Measurements from ENCODE around the gene RAP1GAP. TPM values are rescaled to one million over a fixed set of nuclear protein-coding genes. Genes with fewer than 3 reads are reported as not detected.
A peak's percentile ranks its signal among the peaks of the same experiment; 100 is the strongest.
"Not testable (repeated sequence)": the region's sequence is repeated elsewhere in the genome, so short reads cannot be mapped to it uniquely, and the experiment has no call there.

RAP1GAP gene
- total and polyA plus RNA-seq, 4 donors: 17.1 to 103 (median 66.7) TPM

DNA sequence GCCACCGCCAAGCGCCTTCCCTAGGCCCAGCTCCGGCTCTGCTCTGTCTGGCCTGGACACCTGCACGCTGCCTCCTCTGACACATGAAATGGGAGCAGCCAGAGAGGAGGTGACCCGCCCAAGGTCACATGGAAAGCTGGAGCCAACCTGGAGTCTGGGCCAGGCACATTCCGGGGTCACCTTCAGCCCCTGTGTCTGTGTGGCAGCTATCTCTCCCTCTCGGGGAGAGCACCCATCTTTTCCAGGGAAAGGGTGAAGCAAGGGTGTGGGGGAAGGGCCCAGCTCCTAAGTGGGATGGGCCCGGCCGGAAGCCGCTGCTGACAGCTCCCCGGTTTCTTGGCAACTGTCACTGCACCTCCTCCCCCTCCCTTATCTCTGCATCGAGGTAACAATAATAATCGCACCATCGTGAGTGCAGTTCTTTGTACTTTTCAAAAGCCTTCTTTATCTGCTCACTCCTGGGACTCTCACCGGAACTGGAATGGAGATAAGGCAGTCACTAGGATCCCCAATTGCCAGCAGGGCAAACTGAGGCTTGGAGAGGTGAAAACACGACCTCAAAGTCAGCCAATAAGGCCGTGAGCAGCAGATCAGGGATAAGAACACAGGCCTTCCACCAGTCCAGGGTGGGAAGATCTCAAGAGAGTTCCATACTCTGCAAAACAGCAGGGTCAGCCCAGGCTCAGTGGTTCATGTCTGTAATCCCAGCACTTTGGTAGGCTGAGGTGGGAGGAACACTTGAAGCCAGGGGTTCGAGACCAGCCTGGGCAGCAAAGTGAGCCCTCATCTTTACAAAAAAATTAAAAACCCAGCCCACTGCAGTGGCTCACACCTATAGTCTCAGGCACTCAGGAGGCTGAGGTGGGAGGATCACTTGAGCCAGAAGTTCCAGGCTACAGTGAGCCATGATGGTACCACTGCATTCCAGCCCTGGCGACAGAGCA is 36.9 kb downstream of the RAP1GAP start:
- no peak overlapping the region for H3K4me3 ChIP-seq (ENCODE audit: low read depth, low read length)
- H3K27me3 ChIP-seq (ENCODE audit: control insufficient read depth, insufficient read depth, low read length): no peaks in the 10 kb centered on the region
- no peak for DNase-seq (ENCODE audit: low read depth in 4 of 6, low spot score in 6 of 6)
- peaks cover 42% of the 10 kb centered on the region for H3K4me1 ChIP-seq (ENCODE audit: control insufficient read depth, insufficient read depth, low read length)
- no peaks in the 10 kb centered on the region for H3K9me3 ChIP-seq (ENCODE audit: control insufficient read depth, insufficient read depth, low read length)
- WGBS (ENCODE audit: insufficient coverage): 45% methylated on average over 16 of the region's 19 CpGs
- peaks cover 60% of the 10 kb centered on the region for H3K36me3 ChIP-seq (ENCODE audit: control insufficient read depth, insufficient read depth, low read length)
- H3K27ac ChIP-seq (ENCODE audit: low read depth, low read length): no peak overlapping the region

- Histone ChIP-seq H3K4me1 (ENCODE audit: control insufficient read depth, insufficient read depth, low read length) (peaks cover 42% of the 10 kb centered on the region), H3K36me3 (ENCODE audit: control insufficient read depth, insufficient read depth, low read length) (peaks cover 67% of the 10 kb centered on the region)
- 89% methylated on average over 4 of the region's 8 CpGs for WGBS (ENCODE audit: insufficient coverage)
- not testable (repeated sequence) for H3K4me3 ChIP-seq (ENCODE audit: low read depth, low read length); H3K27me3 ChIP-seq (ENCODE audit: control insufficient read depth, insufficient read depth, low read length); H3K9me3 ChIP-seq (ENCODE audit: control insufficient read depth, insufficient read depth, low read length); DNase-seq (ENCODE audit: low read depth in 4 of 6, low spot score in 6 of 6); H3K27ac ChIP-seq (ENCODE audit: low read depth, low read length)
Measured at GRCh38 chr1:21631590-21631943, 37.6 kb downstream of the RAP1GAP start.

GRCh38 chr1:21630571-21631343 is 38.4 kb downstream of the RAP1GAP start:
- no peak overlapping the region for H3K27ac ChIP-seq (ENCODE audit: low read depth, low read length)
- no peak overlapping the region for H3K4me3 ChIP-seq (ENCODE audit: low read depth, low read length)
- H3K4me1 ChIP-seq (ENCODE audit: control insufficient read depth, insufficient read depth, low read length): peaks cover 45% of the 10 kb centered on the region
- H3K27me3 ChIP-seq (ENCODE audit: control insufficient read depth, insufficient read depth, low read length): no peaks in the 10 kb centered on the region
- DNase-seq (ENCODE audit: low read depth in 4 of 6, low spot score in 6 of 6): no peak
- no peaks in the 10 kb centered on the region for H3K9me3 ChIP-seq (ENCODE audit: control insufficient read depth, insufficient read depth, low read length)
- peaks cover 70% of the 10 kb centered on the region for H3K36me3 ChIP-seq (ENCODE audit: control insufficient read depth, insufficient read depth, low read length)
- WGBS (ENCODE audit: insufficient coverage): 46% methylated on average over 11 of the region's 13 CpGs

DNA sequence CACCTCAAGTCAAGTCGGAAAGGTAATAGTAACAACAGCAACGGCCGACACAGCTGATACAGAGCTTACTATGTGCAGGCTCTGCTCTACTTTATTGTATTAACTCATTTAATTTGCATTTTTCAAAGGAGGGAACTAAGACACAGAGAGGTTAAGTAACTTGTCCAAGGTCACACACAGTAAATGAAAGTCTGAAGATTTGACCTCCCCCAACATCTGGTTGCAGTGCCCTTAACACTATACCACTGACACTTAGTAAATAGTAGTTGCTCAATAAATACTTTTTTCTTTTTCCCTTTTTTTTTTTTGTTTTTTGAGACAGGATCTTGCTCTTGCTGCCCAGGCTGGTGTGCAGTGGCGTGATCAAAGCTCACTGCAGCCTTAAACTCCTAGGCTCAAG is 39.2 kb downstream of the RAP1GAP start:
- H3K27me3 ChIP-seq (ENCODE audit: control insufficient read depth, insufficient read depth, low read length): no peaks in the 10 kb centered on the region
- peaks cover 42% of the 10 kb centered on the region for H3K4me1 ChIP-seq (ENCODE audit: control insufficient read depth, insufficient read depth, low read length)
- DNase-seq (ENCODE audit: low read depth in 4 of 6, low spot score in 6 of 6): no peak
- peaks cover 70% of the 10 kb centered on the region for H3K36me3 ChIP-seq (ENCODE audit: control insufficient read depth, insufficient read depth, low read length)
- H3K27ac ChIP-seq (ENCODE audit: low read depth, low read length): no peak overlapping the region
- H3K4me3 ChIP-seq (ENCODE audit: low read depth, low read length): no peak overlapping the region
- no peaks in the 10 kb centered on the region for H3K9me3 ChIP-seq (ENCODE audit: control insufficient read depth, insufficient read depth, low read length)
- 100% methylated on average over 1 of the region's 4 CpGs for WGBS (ENCODE audit: insufficient coverage)

- Histone ChIP-seq H3K9me3 (ENCODE audit: control insufficient read depth, insufficient read depth, low read length) (no peaks in the 10 kb centered on the region), H3K36me3 (ENCODE audit: control insufficient read depth, insufficient read depth, low read length) (peaks cover 70% of the 10 kb centered on the region), H3K4me3 (ENCODE audit: low read depth, low read length) (no peak overlapping the region), H3K4me1 (ENCODE audit: control insufficient read depth, insufficient read depth, low read length) (peaks cover 42% of the 10 kb centered on the region), H3K27me3 (ENCODE audit: control insufficient read depth, insufficient read depth, low read length) (no peaks in the 10 kb centered on the region), H3K27ac (ENCODE audit: low read depth, low read length) (no peak overlapping the region)
- 77% methylated on average over 4 of the region's 7 CpGs for WGBS (ENCODE audit: insufficient coverage)
- no peak for DNase-seq (ENCODE audit: low read depth in 4 of 6, low spot score in 6 of 6)
Measured at GRCh38 chr1:21628798-21629393, 40.3 kb downstream of the RAP1GAP start.

DNA sequence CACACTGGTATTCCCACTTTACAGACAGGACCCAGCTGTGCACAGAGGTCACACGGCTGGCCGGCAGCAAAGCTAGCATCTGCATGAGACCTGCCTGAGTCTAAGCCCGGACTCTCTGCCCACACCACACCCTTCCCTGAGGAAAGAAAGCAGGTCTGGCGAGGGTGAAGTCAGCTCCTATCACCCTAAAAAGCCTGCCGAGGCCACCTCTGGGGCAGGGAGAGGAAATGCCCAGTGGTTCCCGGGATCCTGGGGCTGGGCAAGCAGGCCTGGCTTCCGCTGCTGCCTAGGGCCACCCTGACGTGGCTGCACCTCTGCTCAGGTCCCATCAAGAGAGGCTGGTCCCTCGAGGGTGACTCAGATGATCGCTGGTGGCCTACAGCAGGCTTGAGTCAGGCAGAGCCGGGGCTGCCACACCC is 42.2 kb downstream of the RAP1GAP start:
- Histone ChIP-seq H3K4me1 (ENCODE audit: control insufficient read depth, insufficient read depth, low read length) (peaks cover 43% of the 10 kb centered on the region), H3K36me3 (ENCODE audit: control insufficient read depth, insufficient read depth, low read length) (peaks cover 71% of the 10 kb centered on the region), H3K9me3 (ENCODE audit: control insufficient read depth, insufficient read depth, low read length) (no peaks in the 10 kb centered on the region), H3K27me3 (ENCODE audit: control insufficient read depth, insufficient read depth, low read length) (no peaks in the 10 kb centered on the region), H3K4me3 (ENCODE audit: low read depth, low read length) (no peak overlapping the region), H3K27ac (ENCODE audit: low read depth, low read length) (no peak overlapping the region)
- no peak for DNase-seq (ENCODE audit: low read depth in 4 of 6, low spot score in 6 of 6)
- WGBS (ENCODE audit: insufficient coverage): 90% methylated on average over 11 of the region's 11 CpGs

- Histone ChIP-seq H3K36me3 (ENCODE audit: control insufficient read depth, insufficient read depth, low read length) (peaks cover 65% of the 10 kb centered on the region), H3K4me3 (ENCODE audit: low read depth, low read length) (no peak overlapping the region), H3K4me1 (ENCODE audit: control insufficient read depth, insufficient read depth, low read length) (peaks cover 48% of the 10 kb centered on the region), H3K27me3 (ENCODE audit: control insufficient read depth, insufficient read depth, low read length) (no peaks in the 10 kb centered on the region), H3K27ac (ENCODE audit: low read depth, low read length) (peak overlapping the region; percentile 74), H3K9me3 (ENCODE audit: control insufficient read depth, insufficient read depth, low read length) (no peaks in the 10 kb centered on the region)
- 56% methylated on average over 10 of the region's 13 CpGs for WGBS (ENCODE audit: insufficient coverage)
- DNase-seq (ENCODE audit: low read depth in 4 of 6, low spot score in 6 of 6): no peak
Measured at GRCh38 chr1:21625390-21626190, 43.6 kb downstream of the RAP1GAP start.

GRCh38 chr1:21624571-21625389 is 44.4 kb downstream of the RAP1GAP start:
- DNase-seq (ENCODE audit: low read depth in 4 of 6, low spot score in 6 of 6): peak in 4 of 6 donors; percentile 49 to 94 (median 78)
- H3K36me3 ChIP-seq (ENCODE audit: control insufficient read depth, insufficient read depth, low read length): peaks cover 68% of the 10 kb centered on the region
- no peaks in the 10 kb centered on the region for H3K9me3 ChIP-seq (ENCODE audit: control insufficient read depth, insufficient read depth, low read length)
- peak overlapping the region; percentile 74 for H3K27ac ChIP-seq (ENCODE audit: low read depth, low read length)
- peaks cover 56% of the 10 kb centered on the region for H3K4me1 ChIP-seq (ENCODE audit: control insufficient read depth, insufficient read depth, low read length)
- no peaks in the 10 kb centered on the region for H3K27me3 ChIP-seq (ENCODE audit: control insufficient read depth, insufficient read depth, low read length)
- no peak overlapping the region for H3K4me3 ChIP-seq (ENCODE audit: low read depth, low read length)
- WGBS (ENCODE audit: insufficient coverage): 34% methylated on average over 11 of the region's 11 CpGs
